ENCODE results near the gene PALM.
A peak's percentile ranks its signal among the peaks of the same experiment; 100 is the strongest.

Gene PALM

DNA sequence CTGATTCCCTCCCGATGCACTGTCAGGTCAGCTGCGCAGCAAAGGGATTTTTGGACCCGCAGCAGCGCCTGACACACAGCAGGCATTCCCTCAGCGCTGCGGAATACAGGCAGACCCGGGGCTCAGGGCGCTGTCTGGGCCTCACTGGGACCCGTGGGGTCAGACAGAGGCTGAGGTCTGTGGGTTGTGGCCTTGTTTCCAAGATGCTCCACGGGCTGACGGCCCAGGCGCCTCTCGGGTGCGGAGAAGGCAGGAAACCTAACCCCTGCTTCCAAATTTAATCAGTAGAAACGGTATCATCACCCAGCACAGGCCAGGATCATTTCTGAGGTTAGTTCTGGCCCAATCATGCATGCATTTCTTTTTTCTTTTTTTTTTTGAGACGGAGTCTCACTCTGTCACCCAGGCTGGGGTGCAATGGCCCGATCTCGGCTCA lies 45.0 kb upstream of the PALM start:
- TF ChIP-seq, protein P1, sequence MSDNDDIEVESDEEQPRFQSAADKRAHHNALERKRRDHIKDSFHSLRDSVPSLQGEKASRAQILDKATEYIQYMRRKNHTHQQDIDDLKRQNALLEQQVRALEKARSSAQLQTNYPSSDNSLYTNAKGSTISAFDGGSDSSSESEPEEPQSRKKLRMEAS (IDR thresholded peaks at IDR 0.05) = no peak
- TF ChIP-seq TCF12 (IDR thresholded peaks at IDR 0.05; ENCODE audit: low read depth) (no peak), EP300 (IDR thresholded peaks at IDR 0.05; ENCODE audit: borderline replicate concordance) (no peak), NFIC (IDR thresholded peaks at IDR 0.05) (no peak), TEAD4 (IDR thresholded peaks at IDR 0.05) (no peak)

- TF ChIP-seq RAD21 (IDR thresholded peaks at IDR 0.05; ENCODE audit: low read depth) = peak; percentile 98
- TF ChIP-seq, protein P1 (IDR thresholded peaks at IDR 0.05) = peak; percentile 90
- peak; percentile 73; the same call in 1 of the 2 replicates for TF ChIP-seq ZBTB7A (IDR thresholded peaks at IDR 0.05; ENCODE audit: low read depth)
- TF ChIP-seq FOXM1 (IDR thresholded peaks at IDR 0.05; ENCODE audit: borderline replicate concordance, low read depth) = no peak
Measured at GRCh38 chr19:664913-665443, 43.8 kb upstream of the PALM start.

DNA sequence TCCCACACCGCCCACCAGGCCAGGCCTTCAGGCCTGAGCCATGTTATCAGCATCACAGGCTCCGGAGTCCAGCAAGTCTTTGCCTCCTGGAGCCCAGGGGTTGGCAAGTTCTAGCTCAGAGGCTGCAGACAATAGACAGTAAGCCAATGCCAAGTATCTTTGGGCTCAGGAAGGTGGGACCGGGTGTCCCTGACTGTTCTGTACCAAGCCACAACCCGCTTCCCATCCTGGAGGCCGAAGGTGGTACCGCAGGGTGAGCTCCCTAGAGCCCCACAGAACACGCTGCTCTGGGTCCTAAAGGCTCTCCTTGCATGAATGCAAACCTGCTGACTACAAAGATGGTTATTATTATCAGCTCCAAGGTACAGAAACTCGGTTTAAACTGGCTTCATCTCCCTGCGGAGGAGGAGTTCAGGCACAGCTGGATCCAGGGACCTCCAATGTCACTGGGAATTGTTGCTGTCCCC lies 38.1 kb upstream of the PALM start:
- TF ChIP-seq FOXM1 (IDR thresholded peaks at IDR 0.05; ENCODE audit: borderline replicate concordance, low read depth) = no peak
- no peak for TF ChIP-seq TAF1 (IDR thresholded peaks at IDR 0.05; ENCODE audit: low read depth)
- no peak for TF ChIP-seq YY1 (IDR thresholded peaks at IDR 0.05; ENCODE audit: low read depth)
- TF ChIP-seq CEBPB (IDR thresholded peaks at IDR 0.05) = no peak
- TF ChIP-seq, protein P2, sequence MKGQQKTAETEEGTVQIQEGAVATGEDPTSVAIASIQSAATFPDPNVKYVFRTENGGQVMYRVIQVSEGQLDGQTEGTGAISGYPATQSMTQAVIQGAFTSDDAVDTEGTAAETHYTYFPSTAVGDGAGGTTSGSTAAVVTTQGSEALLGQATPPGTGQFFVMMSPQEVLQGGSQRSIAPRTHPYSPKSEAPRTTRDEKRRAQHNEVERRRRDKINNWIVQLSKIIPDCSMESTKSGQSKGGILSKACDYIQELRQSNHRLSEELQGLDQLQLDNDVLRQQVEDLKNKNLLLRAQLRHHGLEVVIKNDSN (IDR thresholded peaks at IDR 0.05) = no peak
- TF ChIP-seq EP300 (IDR thresholded peaks at IDR 0.05; ENCODE audit: borderline replicate concordance) = no peak
- no peak for TF ChIP-seq TCF12 (IDR thresholded peaks at IDR 0.05; ENCODE audit: low read depth)

GRCh38 chr19:674282-675151 lies 34.2 kb upstream of the PALM start:
- TF ChIP-seq TEAD4 (IDR thresholded peaks at IDR 0.05) (no peak), TAF1 (IDR thresholded peaks at IDR 0.05; ENCODE audit: low read depth) (no peak), EP300 (IDR thresholded peaks at IDR 0.05; ENCODE audit: borderline replicate concordance) (no peak), CREB1 (IDR thresholded peaks at IDR 0.05; ENCODE audit: low read depth) (no peak), REST (IDR thresholded peaks at IDR 0.05; ENCODE audit: low read depth) (no peak), YY1 (IDR thresholded peaks at IDR 0.05; ENCODE audit: low read depth) (no peak)

- TF ChIP-seq YY1 (IDR thresholded peaks at IDR 0.05; ENCODE audit: low read depth) (no peak), ZBTB7A (IDR thresholded peaks at IDR 0.05; ENCODE audit: low read depth) (no peak)
Measured at GRCh38 chr19:676007-676338, 32.8 kb upstream of the PALM start.

GRCh38 chr19:676339-677105 lies 32.2 kb upstream of the PALM start, which contains the start of gene FSTL3:
Gene FSTL3, plus strand, starts transcription at chr19:676392. Its CDS starts 32 bp downstream, at chr19:676424.
- TF ChIP-seq, protein P1 (IDR thresholded peaks at IDR 0.05) = peak; percentile 19; the same call in 1 of the 2 replicates
- TF ChIP-seq CEBPB (IDR thresholded peaks at IDR 0.05) (no peak), FOXM1 (IDR thresholded peaks at IDR 0.05; ENCODE audit: borderline replicate concordance, low read depth) (no peak), EGR1 (IDR thresholded peaks at IDR 0.05) (no peak), YY1 (IDR thresholded peaks at IDR 0.05; ENCODE audit: low read depth) (no peak), ZBTB7A (IDR thresholded peaks at IDR 0.05; ENCODE audit: low read depth) (no peak; the same call in 1 of the 2 replicates), NFIC (IDR thresholded peaks at IDR 0.05) (no peak), CREB1 (IDR thresholded peaks at IDR 0.05; ENCODE audit: low read depth) (no peak), TCF12 (IDR thresholded peaks at IDR 0.05; ENCODE audit: low read depth) (no peak), TAF1 (IDR thresholded peaks at IDR 0.05; ENCODE audit: low read depth) (no peak), REST (IDR thresholded peaks at IDR 0.05; ENCODE audit: low read depth) (no peak), RAD21 (IDR thresholded peaks at IDR 0.05; ENCODE audit: low read depth) (no peak), TEAD4 (IDR thresholded peaks at IDR 0.05) (peak; percentile 16; the same call in 1 of the 2 replicates), EP300 (IDR thresholded peaks at IDR 0.05; ENCODE audit: borderline replicate concordance) (no peak; the same call in 1 of the 2 replicates)
- TF ChIP-seq, protein P2 (IDR thresholded peaks at IDR 0.05) = peak; percentile 56; the same call in 1 of the 2 replicates
